HEK293 (cell line): ENCODE results near the gene URM1.

Source experiments
- CTCF ChIA-PET: fragments of 350-600 bp; formaldehyde crosslinking; extraction: SDS; loops from one replicate; lab custom pipeline; 2021; ENCODE audit warnings: antibody characterized with exemption; lab: Yijun Ruan, JAX
- POLR2A ChIA-PET: fragments of 300-600 bp; formaldehyde crosslinking; extraction: SDS; loops from one replicate; lab custom pipeline; 2020; ENCODE audit warnings: antibody characterized with exemption, inconsistent platforms; lab: Yijun Ruan, JAX
- H3K27ac ChIP-seq: fragments of 200-500 bp; sonication (Bioruptor generic); 2 replicates; pipeline ENCODE4 v1.5.1; 2014; ENCODE audit warnings: low read depth, low read length, control low read depth, inconsistent platforms; ENCODE audit errors: extremely low read depth
- H3K36me3 ChIP-seq, 2 experiments: fragments of 200-500 bp in 1 of 2; sonication (Bioruptor generic) in 1 of 2; 1 replicate in 1 of 2; 2 replicates in 1 of 2; pipeline ENCODE4 v1.5.1; 2014 to 2017; ENCODE audit warnings: inconsistent platforms in 2 of 2, low read length in 2 of 2; ENCODE audit not compliant: control insufficient read depth in 2 of 2, insufficient read depth in 1 of 2
- H3K4me1 ChIP-seq: fragments of 200-500 bp; sonication (Bioruptor generic); 2 replicates; pipeline ENCODE4 v1.5.1; 2014; ENCODE audit warnings: mild to moderate bottlenecking, low read length, inconsistent platforms; ENCODE audit not compliant: control insufficient read depth, insufficient read depth
- H3K4me3 ChIP-seq: 2 replicates; pipeline ENCODE4 v1.5.1; 2011; ENCODE audit warnings: low read depth, mild to moderate bottlenecking, control low read depth, low read length, moderate library complexity
- H3K9me3 ChIP-seq: fragments of 200-500 bp; sonication (Bioruptor generic); 2 replicates; pipeline ENCODE4 v1.5.1; 2014; ENCODE audit warnings: low read depth, low read length, inconsistent platforms; ENCODE audit not compliant: control insufficient read depth, insufficient read depth
- HIC1 ChIP-seq: fragments of 450-650 bp; formaldehyde crosslinking; IDR thresholded peaks from 2 replicates; pipeline ENCODE4 v1.5.1; 2016; ENCODE audit warnings: missing biosample characterization, missing genetic modification characterization
- KLF10 ChIP-seq: fragments of 450-650 bp; IDR thresholded peaks from 2 replicates; pipeline ENCODE4 v1.5.1; 2018; ENCODE audit warnings: missing biosample characterization, mild to moderate bottlenecking, missing genetic modification characterization
- REPIN1 ChIP-seq: fragments of 450-650 bp; formaldehyde crosslinking; IDR thresholded peaks from 2 replicates; pipeline ENCODE4 v1.5.1; 2017; ENCODE audit warnings: missing biosample characterization, missing genetic modification characterization, low read depth
- SP7 ChIP-seq: fragments of 450-650 bp; formaldehyde crosslinking; IDR thresholded peaks from 2 replicates; pipeline ENCODE4 v1.5.1; 2016; ENCODE audit warnings: missing biosample characterization, missing genetic modification characterization
- ZBTB1 ChIP-seq: fragments of 450-650 bp; formaldehyde crosslinking; IDR thresholded peaks from 2 replicates; pipeline ENCODE4 v1.5.1; 2016; ENCODE audit warnings: missing biosample characterization, missing genetic modification characterization
- ZBTB26 ChIP-seq: fragments of 450-650 bp; formaldehyde crosslinking; optimal IDR thresholded peaks from 2 replicates; pipeline ENCODE3; 2016; ENCODE audit warnings: missing biosample characterization, mild to moderate bottlenecking, missing genetic modification characterization
- ZFP69B ChIP-seq: fragments of 450-650 bp; formaldehyde crosslinking; IDR thresholded peaks from 2 replicates; pipeline ENCODE4 v1.5.1; 2016; ENCODE audit warnings: missing biosample characterization, missing genetic modification characterization
- ZIC2 ChIP-seq: fragments of 450-650 bp; formaldehyde crosslinking; IDR thresholded peaks from 2 replicates; pipeline ENCODE4 v1.5.1; 2016; ENCODE audit warnings: missing biosample characterization, missing genetic modification characterization
- ZNF121 ChIP-seq: fragments of 450-650 bp; formaldehyde crosslinking; IDR thresholded peaks from 2 replicates; pipeline ENCODE4 v1.5.1; 2016; ENCODE audit warnings: missing biosample characterization, missing genetic modification characterization
- ZNF280D ChIP-seq: fragments of 450-650 bp; formaldehyde crosslinking; IDR thresholded peaks from 2 replicates; pipeline ENCODE4 v1.5.1; 2016; ENCODE audit warnings: missing biosample characterization, missing genetic modification characterization
- ZNF426 ChIP-seq: fragments of 450-650 bp; formaldehyde crosslinking; IDR thresholded peaks from 2 replicates; pipeline ENCODE4 v1.5.1; 2017; ENCODE audit warnings: missing biosample characterization, missing genetic modification characterization, mild to moderate bottlenecking, inconsistent platforms, moderate library complexity
- ZNF529 ChIP-seq: fragments of 450-650 bp; formaldehyde crosslinking; IDR thresholded peaks from 2 replicates; pipeline ENCODE4 v1.5.1; 2017; ENCODE audit warnings: missing genetic modification characterization, missing biosample characterization; ENCODE audit not compliant: insufficient replicate concordance
- ZNF548 ChIP-seq: fragments of 450-650 bp; formaldehyde crosslinking; IDR thresholded peaks from 2 replicates; pipeline ENCODE4 v1.5.1; 2016; ENCODE audit warnings: missing biosample characterization, missing genetic modification characterization
- ZNF558 ChIP-seq: fragments of 450-650 bp; formaldehyde crosslinking; IDR thresholded peaks from 2 replicates; pipeline ENCODE4 v1.5.1; 2016; ENCODE audit warnings: missing biosample characterization, missing genetic modification characterization
- ZNF610 ChIP-seq: fragments of 450-650 bp; formaldehyde crosslinking; IDR thresholded peaks from 2 replicates; pipeline ENCODE4 v1.5.1; 2016; ENCODE audit warnings: missing biosample characterization, missing genetic modification characterization, borderline replicate concordance
- ZNF621 ChIP-seq: fragments of 450-650 bp; formaldehyde crosslinking; IDR thresholded peaks from 2 replicates; pipeline ENCODE4 v1.5.1; 2017; ENCODE audit warnings: missing biosample characterization, missing genetic modification characterization
- ZNF677 ChIP-seq: fragments of 450-650 bp; IDR thresholded peaks from 2 replicates; pipeline ENCODE4 v1.5.0; 2018; ENCODE audit warnings: missing biosample characterization, mild to moderate bottlenecking, missing genetic modification characterization, moderate library complexity
- TF ChIP-seq, protein P1 (sequence below): fragments of 450-650 bp; formaldehyde crosslinking; IDR thresholded peaks from 2 replicates; pipeline ENCODE4 v1.5.1; 2016; ENCODE audit warnings: missing biosample characterization, missing genetic modification characterization
- TF ChIP-seq, protein P2 (sequence below): fragments of 450-650 bp; formaldehyde crosslinking; IDR thresholded peaks from 2 replicates; pipeline ENCODE4 v1.5.1; 2016; ENCODE audit warnings: missing biosample characterization, missing genetic modification characterization

Gene URM1

GRCh38 chr9:128390150-128390812 is 19.1 kb downstream of the URM1 start:
- H3K4me3 ChIP-seq = no peak overlapping the region
- CTCF ChIA-PET = no interaction called here
- H3K36me3 ChIP-seq = peaks cover 0 to 49% of the 10 kb centered on the region in 2 experiments; a peak in 1 of 3 replicates
- H3K27ac ChIP-seq = no peak overlapping the region
- POLR2A ChIA-PET = interaction anchor here (0.6 to 1.7 kb wide), 3 partner anchors 19 to 413 kb away, joined by 3 to 8 read pairs (median 3); partner anchors contain the start of gene URM1
- H3K9me3 ChIP-seq = no peaks in the 10 kb centered on the region
- H3K4me1 ChIP-seq = no peaks in the 10 kb centered on the region
- TF ChIP-seq ZNF548 (tag by site-specific recombination) (no peak), ZBTB26 (tag by site-specific recombination) (no peak), ZFP69B (tag by site-specific recombination) (no peak), ZNF610 (tag by site-specific recombination) (no peak), HIC1 (tag by site-specific recombination) (no peak), ZNF280D (no peak)

- ChIA-PET POLR2A (interaction anchor here (1.0 to 1.7 kb wide), 2 partner anchors 20 to 192 kb away, joined by 3 to 8 read pairs; partner anchors contain the start of gene URM1), CTCF (no interaction called here)
- TF ChIP-seq REPIN1 (tag by site-specific recombination) (no peak), KLF10 (tag by site-specific recombination) (no peak), ZNF121 (no peak), ZIC2 (tag by site-specific recombination) (no peak), ZNF677 (tag by site-specific recombination) (no peak), ZNF426 (no peak), SP7 (tag by site-specific recombination) (no peak), ZNF529 (tag by site-specific recombination) (no peak), ZBTB1 (tag by site-specific recombination) (no peak), ZNF621 (tag by site-specific recombination) (no peak), ZNF558 (tag by site-specific recombination) (no peak)
- TF ChIP-seq, protein P1, sequence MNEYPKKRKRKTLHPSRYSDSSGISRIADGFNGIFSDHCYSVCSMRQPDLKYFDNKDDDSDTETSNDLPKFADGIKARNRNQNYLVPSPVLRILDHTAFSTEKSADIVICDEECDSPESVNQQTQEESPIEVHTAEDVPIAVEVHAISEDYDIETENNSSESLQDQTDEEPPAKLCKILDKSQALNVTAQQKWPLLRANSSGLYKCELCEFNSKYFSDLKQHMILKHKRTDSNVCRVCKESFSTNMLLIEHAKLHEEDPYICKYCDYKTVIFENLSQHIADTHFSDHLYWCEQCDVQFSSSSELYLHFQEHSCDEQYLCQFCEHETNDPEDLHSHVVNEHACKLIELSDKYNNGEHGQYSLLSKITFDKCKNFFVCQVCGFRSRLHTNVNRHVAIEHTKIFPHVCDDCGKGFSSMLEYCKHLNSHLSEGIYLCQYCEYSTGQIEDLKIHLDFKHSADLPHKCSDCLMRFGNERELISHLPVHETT (tag by site-specific recombination) = no peak
- TF ChIP-seq, protein P2, sequence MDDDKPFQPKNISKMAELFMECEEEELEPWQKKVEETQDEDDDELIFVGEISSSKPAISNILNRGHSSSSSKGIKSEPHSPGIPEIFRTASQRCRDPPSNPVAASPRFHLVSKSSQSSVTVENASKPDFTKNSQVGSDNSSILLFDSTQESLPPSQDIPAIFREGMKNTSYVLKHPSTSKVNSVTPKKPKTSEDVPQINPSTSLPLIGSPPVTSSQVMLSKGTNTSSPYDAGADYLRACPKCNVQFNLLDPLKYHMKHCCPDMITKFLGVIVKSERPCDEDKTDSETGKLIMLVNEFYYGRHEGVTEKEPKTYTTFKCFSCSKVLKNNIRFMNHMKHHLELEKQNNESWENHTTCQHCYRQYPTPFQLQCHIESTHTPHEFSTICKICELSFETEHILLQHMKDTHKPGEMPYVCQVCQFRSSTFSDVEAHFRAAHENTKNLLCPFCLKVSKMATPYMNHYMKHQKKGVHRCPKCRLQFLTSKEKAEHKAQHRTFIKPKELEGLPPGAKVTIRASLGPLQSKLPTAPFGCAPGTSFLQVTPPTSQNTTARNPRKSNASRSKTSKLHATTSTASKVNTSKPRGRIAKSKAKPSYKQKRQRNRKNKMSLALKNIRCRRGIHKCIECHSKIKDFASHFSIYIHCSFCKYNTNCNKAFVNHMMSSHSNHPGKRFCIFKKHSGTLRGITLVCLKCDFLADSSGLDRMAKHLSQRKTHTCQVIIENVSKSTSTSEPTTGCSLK (tag by site-specific recombination) = no peak
These were observed 19.9 kb downstream of the URM1 start for GRCh38 chr9:128390813-128391711.

More at GRCh38 chr9:128390813-128391711, 19.9 kb downstream of the URM1 start:
- no peaks in the 10 kb centered on the region for H3K4me1 ChIP-seq
- H3K36me3 ChIP-seq = peaks cover 0 to 42% of the 10 kb centered on the region in 2 experiments; a peak in 1 of 3 replicates
- H3K4me3 ChIP-seq = no peak overlapping the region
- H3K27ac ChIP-seq = no peak overlapping the region
- H3K9me3 ChIP-seq = no peaks in the 10 kb centered on the region
